Measurements from ENCODE around the gene CFAP70.
"Not testable (repeated sequence)": the region's sequence is repeated elsewhere in the genome, so short reads cannot be mapped to it uniquely, and the experiment has no call there.

The CFAP70 gene

GRCh38 chr10:73262880-73263555 is 95.6 kb downstream of the CFAP70 start:
- Histone ChIP-seq H3K27me3 (no peaks in the 10 kb centered on the region), H3K4me3 (no peak overlapping the region), H3K27ac (no peak overlapping the region), H3K9me3 (peaks cover 0 to 7% (median 0%) of the 10 kb centered on the region in 3 donors), H3K4me1 (no peaks in the 10 kb centered on the region), H3K36me3 (no peaks in the 10 kb centered on the region)
- TF ChIP-seq CTCF (IDR thresholded peaks at IDR 0.05), result no peak
- no peak for DNase-seq
- intact Hi-C loops (cut with DNase I; ENCODE audit: low total_unique reads), result no loop called here

- Histone ChIP-seq H3K36me3 (no peaks in the 10 kb centered on the region), H3K4me1 (no peaks in the 10 kb centered on the region), H3K27ac (no peak overlapping the region), H3K4me3 (no peak overlapping the region), H3K27me3 (no peaks in the 10 kb centered on the region), H3K9me3 (peaks cover 0 to 7% (median 0%) of the 10 kb centered on the region in 3 donors)
- TF ChIP-seq CTCF (IDR thresholded peaks at IDR 0.05), result no peak
- DNase-seq, result no peak
- intact Hi-C loops (cut with DNase I; ENCODE audit: low total_unique reads), result no loop called here
Measured at GRCh38 chr10:73262105-73262730, 96.4 kb downstream of the CFAP70 start.

GRCh38 chr10:73261362-73261995 is 97.2 kb downstream of the CFAP70 start:
- H3K4me3 ChIP-seq, result no peak overlapping the region
- DNase-seq, result no peak
- intact Hi-C loops (cut with DNase I; ENCODE audit: low total_unique reads), result no loop called here
- no peak for TF ChIP-seq CTCF (IDR thresholded peaks at IDR 0.05)
- peaks cover 0 to 7% (median 0%) of the 10 kb centered on the region in 3 donors for H3K9me3 ChIP-seq
- no peak overlapping the region for H3K27ac ChIP-seq
- H3K4me1 ChIP-seq, result no peaks in the 10 kb centered on the region
- no peaks in the 10 kb centered on the region for H3K36me3 ChIP-seq
- H3K27me3 ChIP-seq, result no peaks in the 10 kb centered on the region

GRCh38 chr10:73258612-73259011 is 100.1 kb downstream of the CFAP70 start:
- not testable (repeated sequence) for H3K27ac ChIP-seq, H3K9me3 ChIP-seq, H3K36me3 ChIP-seq, H3K4me1 ChIP-seq, H3K4me3 ChIP-seq, DNase-seq, H3K27me3 ChIP-seq
- intact Hi-C loops (cut with DNase I; ENCODE audit: low total_unique reads), result loop anchor here (5.0 to 10.0 kb wide), 2 partner anchors 99 to 156 kb away; partner anchors contain the start of genes ANXA7 and CFAP70

GRCh38 chr10:73253225-73253555 is 105.5 kb downstream of the CFAP70 start:
- TF ChIP-seq CTCF (IDR thresholded peaks at IDR 0.05), result no peak
- Histone ChIP-seq H3K27me3 (no peaks in the 10 kb centered on the region), H3K4me1 (peaks cover 0 to 25% (median 20%) of the 10 kb centered on the region in 4 donors), H3K4me3 (peak overlapping the region; percentile 81), H3K27ac (peak overlapping the region; percentile 90), H3K9me3 (no peaks in the 10 kb centered on the region), H3K36me3 (peaks cover 0 to 23% (median 6%) of the 10 kb centered on the region in 3 donors)
- no peak for DNase-seq
- intact Hi-C loops (cut with DNase I; ENCODE audit: low total_unique reads), result loop anchor here (10.0 kb wide), 1 partner anchor 162 kb away; the partner anchor contains the start of gene ANXA7
